IMR-90 (cell line): ENCODE results near the gene MMP14. TPM values are rescaled to one million over a fixed set of nuclear protein-coding genes. Genes with fewer than 3 reads are reported as not detected.

Experiments used
- ATAC-seq: fragments of 200-7000 bp; cut with Tn5 transposase; 2 replicates; pipeline ENCODE4 v1.9.1; 2020; ENCODE audit warnings: low read depth, mild to moderate bottlenecking, moderate library complexity
- BruUV-seq: library from RNA; stranded (reverse); fragments of 400-500 nt; replicated peaks from 2 replicates; lab custom pipeline; 2021; lab: Mats Ljungman, UMichigan
- CTCF ChIA-PET: fragments of 300-600 bp; formaldehyde crosslinking; extraction: SDS; loops from one replicate; lab custom pipeline; 2021; ENCODE audit warnings: antibody characterized with exemption; lab: Yijun Ruan, JAX
- POLR2A ChIA-PET: fragments of 300-600 bp; sonication (Branson Sonifier 250); formaldehyde crosslinking; loops from one replicate; lab custom pipeline; 2022; ENCODE audit warnings: antibody characterized with exemption; ENCODE audit not compliant: unreplicated experiment; lab: Charles Lee
- DNase-seq: peaks from one replicate; pipeline ENCODE4 v3.0.0; 2013
- H2AFZ ChIP-seq: replicated peaks from 2 replicates; pipeline ENCODE3; 2013; ENCODE audit warnings: low read length, mild to moderate bottlenecking; ENCODE audit not compliant: poor library complexity
- H2AK5ac ChIP-seq: 2 replicates; pipeline ENCODE4 v1.6.1; 2013; ENCODE audit warnings: low read depth, low read length, inconsistent platforms
- H2AK9ac ChIP-seq: replicated peaks from 2 replicates; pipeline ENCODE3; 2013; ENCODE audit warnings: mild to moderate bottlenecking, low read depth, low read length, moderate library complexity; ENCODE audit not compliant: poor library complexity
- H2BK120ac ChIP-seq: 2 replicates; pipeline ENCODE4 v1.6.1; 2013; ENCODE audit warnings: low read depth, low read length, inconsistent platforms
- H2BK15ac ChIP-seq: 3 replicates; pipeline ENCODE4 v1.6.1; 2013; ENCODE audit warnings: low read depth, low read length, inconsistent platforms
- H2BK20ac ChIP-seq: 2 replicates; pipeline ENCODE4 v1.6.1; 2013; ENCODE audit warnings: low read depth, mild to moderate bottlenecking, inconsistent platforms, low read length, moderate library complexity
- H2BK5ac ChIP-seq: 2 replicates; pipeline ENCODE4 v1.6.1; 2013; ENCODE audit warnings: mild to moderate bottlenecking, low read depth, low read length, inconsistent platforms; ENCODE audit not compliant: poor library complexity, severe bottlenecking
- H3K14ac ChIP-seq: replicated peaks from 2 replicates; pipeline ENCODE4 v1.6.1; 2013; ENCODE audit warnings: low read depth, low read length, inconsistent platforms
- H3K18ac ChIP-seq: 2 replicates; pipeline ENCODE4 v1.6.1; 2013; ENCODE audit warnings: low read depth, low read length, control low read depth
- H3K23ac ChIP-seq: 2 replicates; pipeline ENCODE4 v1.6.1; 2013; ENCODE audit warnings: low read depth, low read length, inconsistent platforms
- H3K27ac ChIP-seq: 2 replicates; pipeline ENCODE4 v1.5.1; 2013; ENCODE audit warnings: mild to moderate bottlenecking, control low read depth, low read length; ENCODE audit not compliant: insufficient read depth
- H3K27me3 ChIP-seq: 2 replicates; pipeline ENCODE4 v1.6.1; 2013; ENCODE audit warnings: low read length; ENCODE audit not compliant: control insufficient read depth, insufficient read depth
- H3K36me3 ChIP-seq: 2 replicates; pipeline ENCODE4 v1.6.1; 2013; ENCODE audit warnings: low read length, mixed read lengths; ENCODE audit not compliant: control insufficient read depth, insufficient read depth
- H3K4ac ChIP-seq: 2 replicates; pipeline ENCODE4 v1.6.1; 2013; ENCODE audit warnings: low read depth, low read length, inconsistent platforms
- H3K4me1 ChIP-seq: 2 replicates; pipeline ENCODE4 v1.6.1; 2013; ENCODE audit warnings: low read length, mixed read lengths; ENCODE audit not compliant: control insufficient read depth, insufficient read depth
- H3K4me2 ChIP-seq: 2 replicates; pipeline ENCODE4 v1.6.1; 2013; ENCODE audit warnings: low read depth, mild to moderate bottlenecking, control low read depth, low read length, moderate library complexity
- H3K4me3 ChIP-seq: 2 replicates; pipeline ENCODE4 v1.5.1; 2013; ENCODE audit warnings: low read depth, mild to moderate bottlenecking, control low read depth, low read length, moderate library complexity; ENCODE audit not compliant: insufficient read depth
- H3K56ac ChIP-seq: 2 replicates; pipeline ENCODE4 v1.6.1; 2013; ENCODE audit warnings: low read length, inconsistent platforms; ENCODE audit not compliant: insufficient read depth; ENCODE audit errors: extremely low read depth
- H3K79me1 ChIP-seq, 2 experiments: 2 replicates each; pipeline ENCODE4 v1.6.1; 2013; ENCODE audit warnings: low read length in 2 of 2, inconsistent platforms in 1 of 2, low read depth in 1 of 2
- H3K9ac ChIP-seq: 2 replicates; pipeline ENCODE4 v1.6.1; 2013; ENCODE audit warnings: low read depth, low read length, control low read depth
- H3K9me1 ChIP-seq: 2 replicates; pipeline ENCODE4 v1.6.1; 2013; ENCODE audit warnings: low read length, inconsistent platforms; ENCODE audit not compliant: insufficient read depth
- H3K9me3 ChIP-seq: 2 replicates; pipeline ENCODE4 v1.6.1; 2013; ENCODE audit warnings: low read length; ENCODE audit not compliant: control insufficient read depth, insufficient read depth
- H4K20me1 ChIP-seq: 2 replicates; pipeline ENCODE4 v1.6.1; 2013; ENCODE audit warnings: low read length, inconsistent platforms; ENCODE audit not compliant: insufficient read depth
- H4K5ac ChIP-seq: 2 replicates; pipeline ENCODE4 v1.6.1; 2013; ENCODE audit warnings: mild to moderate bottlenecking, low read depth, low read length, control low read depth
- H4K8ac ChIP-seq, 2 experiments: 2 replicates each; pipeline ENCODE4 v1.6.1; 2013; ENCODE audit warnings: low read depth in 2 of 2, low read length in 2 of 2, control low read depth in 1 of 2, inconsistent platforms in 1 of 2
- H4K91ac ChIP-seq: 2 replicates; pipeline ENCODE4 v1.6.1; 2013; ENCODE audit warnings: low read depth, low read length, inconsistent platforms; ENCODE audit not compliant: insufficient read depth
- BHLHE40 ChIP-seq: fragments of 150-350 bp; IDR thresholded peaks from 2 replicates; pipeline ENCODE4 v1.6.1; 2016; ENCODE audit warnings: mild to moderate bottlenecking, low read depth, low read length
- CHD1 ChIP-seq: IDR thresholded peaks from 2 replicates; pipeline ENCODE4 v1.6.1; 2012; ENCODE audit warnings: low read depth, low read length, improper control_type of control experiment
- MAFK ChIP-seq: IDR thresholded peaks from 2 replicates; pipeline ENCODE4 v1.6.1; 2012; ENCODE audit warnings: low read depth, low read length, improper control_type of control experiment
- MAZ ChIP-seq: IDR thresholded peaks from 2 replicates; pipeline ENCODE4 v1.6.1; 2012; ENCODE audit warnings: low read depth, mild to moderate bottlenecking, low read length, improper control_type of control experiment, moderate library complexity, borderline replicate concordance
- MXI1 ChIP-seq: IDR thresholded peaks from 2 replicates; pipeline ENCODE4 v1.6.1; 2012; ENCODE audit warnings: low read depth, mild to moderate bottlenecking, low read length, moderate library complexity, borderline replicate concordance
- NFE2L2 ChIP-seq: fragments of 150-350 bp; IDR thresholded peaks from 2 replicates; pipeline ENCODE4 v1.6.1; 2016; ENCODE audit warnings: low read depth, mild to moderate bottlenecking, low read length
- POLR2A ChIP-seq: IDR thresholded peaks from 2 replicates; pipeline ENCODE4 v1.6.1; 2012; ENCODE audit warnings: mild to moderate bottlenecking, low read depth, low read length
- RAD21 ChIP-seq: IDR thresholded peaks from 2 replicates; pipeline ENCODE4 v1.6.1; 2012; ENCODE audit warnings: low read length, improper control_type of control experiment
- RCOR1 ChIP-seq: IDR thresholded peaks from 2 replicates; pipeline ENCODE4 v1.6.1; 2012; ENCODE audit warnings: mild to moderate bottlenecking, low read length, improper control_type of control experiment; ENCODE audit not compliant: insufficient replicate concordance
- WGBS, 2 experiments: methylation state at CpG; one replicate each; pipeline versions ENCODE4 v1.1.5 to v1.1.7; 2013; ENCODE audit warnings: missing lambda C conversion rate in 2 of 2; ENCODE audit not compliant: insufficient read length in 1 of 2; ENCODE audit errors: extremely low coverage in 2 of 2; 5-methylcytosine and 5-hydroxymethylcytosine counted together
- dilution Hi-C: fragments of 300-500 bp; cut with HindIII; formaldehyde crosslinking; loops from one replicate; pipeline ENCODE4 v1.14.3; 2018; ENCODE audit warnings: low sequenced_read_pairs; ENCODE audit not compliant: unreplicated experiment
- in situ Hi-C: fragments of 300-500 bp; cut with MboI; formaldehyde crosslinking; loops from 3 replicates; pipeline ENCODE4 v1.14.3; 2019; ENCODE audit warnings: low sequenced_read_pairs, inconsistent platforms, mixed read lengths
- intact Hi-C: fragments of 100-400 bp; cut with micrococcal nuclease; formaldehyde crosslinking; loops from 2 replicates; pipeline ENCODE4 v1.10.0; 2022
- polyA plus RNA-seq, 3 experiments: library from polyadenylated mRNA; depleted of rRNA; stranded (reverse); fragments of >200 nt; gene quantifications; 2 replicates each; pipeline ENCODE4 v1.2.3, GENCODE V29; 2012; ENCODE audit warnings: low replicate concordance in 1 of 3
- total RNA-seq: library from RNA; depleted of rRNA; stranded (reverse); fragments of >200 nt; gene quantifications from 2 replicates; pipeline ENCODE4 v1.2.3, GENCODE V29; 2012
- TF ChIP-seq, protein P1 (sequence below): fragments of 150-350 bp; IDR thresholded peaks from 2 replicates; pipeline ENCODE4 v1.6.1; 2016; ENCODE audit warnings: low read depth, mild to moderate bottlenecking, low read length, moderate library complexity, borderline replicate concordance

MMP14 gene
- total and polyA plus RNA-seq, 2 of the 4 experiments (the other 2 are of a cell fraction): 156 to 315 TPM

DNA sequence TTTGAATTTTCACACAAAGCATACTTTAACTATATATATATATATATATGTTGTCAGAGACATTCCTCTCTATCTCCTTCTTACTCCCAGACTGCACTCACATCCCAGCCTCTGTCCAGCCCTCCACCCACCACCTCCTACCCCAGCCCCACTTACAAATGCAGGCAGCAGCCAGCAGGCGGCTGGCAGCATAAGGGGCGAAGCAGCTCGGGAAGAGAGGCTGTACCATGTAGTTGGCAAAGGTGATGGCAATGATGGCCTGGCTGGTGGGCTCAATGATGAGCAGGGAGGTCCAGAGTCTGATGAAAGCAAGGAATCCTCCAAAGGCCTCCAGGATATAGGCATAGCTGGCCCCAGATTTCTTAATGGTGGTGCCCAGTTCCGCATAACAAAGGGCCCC is 23.6 kb upstream of the MMP14 start:
- no peaks in the 10 kb centered on the region for H3K36me3 ChIP-seq
- H4K20me1 ChIP-seq: no peaks in the 10 kb centered on the region
- H3K79me1 ChIP-seq: no peaks in the 10 kb centered on the region
- H2AK5ac ChIP-seq: no peak overlapping the region
- H3K9me1 ChIP-seq: 0 out of 2 replicates have a peak, but pooled peaks cover 11% of the 10 kb centered on the region
- H4K5ac ChIP-seq: no peak overlapping the region
- BruUV-seq: no TSS peak
- no peak overlapping the region for H3K4me2 ChIP-seq
- CTCF ChIA-PET: interaction anchor here (0.6 kb wide), 1 partner anchor 32 kb away, joined by 5 read pairs; no protein-coding TSS in a partner anchor
- no peak overlapping the region for H3K18ac ChIP-seq
- H3K14ac ChIP-seq: no peak overlapping the region
- H3K27me3 ChIP-seq: no peaks in the 10 kb centered on the region
- no peak for DNase-seq
- WGBS, 2 experiments: 88% methylated on average over 1 of the region's 4 CpGs; no CpG with 5 or more reads in 1 of the 2 experiments
- no peak overlapping the region for H2BK120ac ChIP-seq
- POLR2A ChIA-PET: no interaction called here
- dilution Hi-C loops (no loop called here), intact Hi-C loops (no loop called here), in situ Hi-C loops (no loop called here)
- no peak for ATAC-seq
- H3K23ac ChIP-seq: no peak overlapping the region
- H3K9ac ChIP-seq: no peak overlapping the region
- H2AFZ ChIP-seq: peak overlapping the region; percentile 63
- H4K91ac ChIP-seq: no peak overlapping the region
- no peak overlapping the region for H4K8ac ChIP-seq
- no peak overlapping the region for H2BK15ac ChIP-seq
- H3K4me3 ChIP-seq: no peak overlapping the region
- no peak overlapping the region for H3K56ac ChIP-seq
- TF ChIP-seq, protein P1, sequence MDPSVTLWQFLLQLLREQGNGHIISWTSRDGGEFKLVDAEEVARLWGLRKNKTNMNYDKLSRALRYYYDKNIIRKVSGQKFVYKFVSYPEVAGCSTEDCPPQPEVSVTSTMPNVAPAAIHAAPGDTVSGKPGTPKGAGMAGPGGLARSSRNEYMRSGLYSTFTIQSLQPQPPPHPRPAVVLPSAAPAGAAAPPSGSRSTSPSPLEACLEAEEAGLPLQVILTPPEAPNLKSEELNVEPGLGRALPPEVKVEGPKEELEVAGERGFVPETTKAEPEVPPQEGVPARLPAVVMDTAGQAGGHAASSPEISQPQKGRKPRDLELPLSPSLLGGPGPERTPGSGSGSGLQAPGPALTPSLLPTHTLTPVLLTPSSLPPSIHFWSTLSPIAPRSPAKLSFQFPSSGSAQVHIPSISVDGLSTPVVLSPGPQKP: no peak
- TF ChIP-seq RCOR1 (no peak), MAZ (no peak), MAFK (no peak), NFE2L2 (no peak), MXI1 (no peak), POLR2A (no peak), CHD1 (no peak), BHLHE40 (no peak), RAD21 (no peak)
- no peak overlapping the region for H3K4ac ChIP-seq
- no peak overlapping the region for H3K27ac ChIP-seq
- peaks cover 10% of the 10 kb centered on the region for H3K4me1 ChIP-seq
- no peak overlapping the region for H2BK20ac ChIP-seq
- no peak overlapping the region for H2BK5ac ChIP-seq
- H2AK9ac ChIP-seq: no peak overlapping the region
- no peaks in the 10 kb centered on the region for H3K9me3 ChIP-seq
